SJSA1 (cell line): ENCODE results near the gene MAPK11. TPM values are rescaled to one million over a fixed set of nuclear protein-coding genes. Genes with fewer than 3 reads are reported as not detected.

Source experiments
- DNase-seq, 2 experiments: peaks; one replicate each; pipeline ENCODE4 v3.0.0-alpha.2; 2015 to 2020; ENCODE audit warnings: low spot score in 2 of 2, low read depth in 1 of 2
- H3K27ac ChIP-seq: fragments of 250-450 bp; sonication (Bioruptor Pico); 2 replicates; pipeline ENCODE4 v1.5.1; 2020; ENCODE audit warnings: mild to moderate bottlenecking, moderate library complexity
- H3K27me3 ChIP-seq: fragments of 250-450 bp; sonication (Bioruptor Pico); replicated peaks from 2 replicates; pipeline ENCODE4 v1.5.1; 2020; ENCODE audit warnings: mild to moderate bottlenecking, moderate library complexity
- H3K36me3 ChIP-seq: fragments of 250-450 bp; sonication (Bioruptor Pico); 2 replicates; pipeline ENCODE4 v1.5.1; 2020; ENCODE audit warnings: mild to moderate bottlenecking
- H3K4me1 ChIP-seq: fragments of 250-450 bp; sonication (Bioruptor Pico); replicated peaks from 2 replicates; pipeline ENCODE4 v1.6.1; 2021; ENCODE audit warnings: mild to moderate bottlenecking
- H3K4me3 ChIP-seq: fragments of 250-450 bp; sonication (Bioruptor Pico); 2 replicates; pipeline ENCODE4 v1.5.1; 2020; ENCODE audit warnings: mild to moderate bottlenecking
- H3K9me3 ChIP-seq: fragments of 250-450 bp; sonication (Bioruptor Pico); replicated peaks from 2 replicates; pipeline ENCODE4 v1.5.1; 2020; ENCODE audit warnings: mild to moderate bottlenecking
- total RNA-seq: library from RNA; depleted of rRNA; stranded (reverse); fragments of >200 nt; shearing (Covaris generic); gene quantifications from 2 replicates; pipeline ENCODE4 v1.2.3, GENCODE V29; 2014; rRNA removed

The MAPK11 gene
- 1.3 and 2.2 TPM in 2 replicates for total RNA-seq

DNA sequence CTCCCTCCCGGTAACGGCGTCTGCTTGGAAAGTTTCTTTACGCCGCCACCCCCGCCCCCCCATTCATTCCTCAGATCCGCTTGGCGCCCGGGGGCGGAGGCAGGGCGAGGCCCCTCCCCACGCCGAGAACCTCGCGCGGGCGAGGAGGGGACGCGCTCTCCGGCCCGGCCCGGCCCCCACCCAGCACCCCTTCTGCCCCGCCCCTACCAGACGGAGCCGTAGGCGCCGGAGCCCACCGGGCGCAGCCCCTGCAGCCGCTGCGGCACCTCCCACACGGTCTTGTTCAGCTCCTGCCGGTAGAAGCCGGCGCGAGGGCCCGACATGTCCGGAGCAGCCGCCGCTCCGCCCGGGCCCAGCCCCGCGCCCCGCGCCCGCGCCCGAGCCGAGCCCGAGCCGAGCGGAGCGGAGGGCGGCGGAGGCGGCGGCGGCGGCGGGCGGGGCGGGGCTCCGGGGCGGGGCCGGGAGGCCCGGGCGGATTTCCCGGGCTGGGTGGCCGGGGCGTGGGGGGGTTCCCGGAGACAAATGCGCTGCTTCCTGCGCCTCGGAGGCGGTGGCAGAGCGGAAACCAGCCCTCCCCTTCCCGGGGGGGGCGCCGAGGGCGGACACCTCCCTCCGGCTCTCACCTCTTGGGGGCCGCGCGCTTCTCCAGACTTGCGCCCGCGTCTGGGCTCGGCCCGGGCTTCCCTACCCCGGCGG is at the start of gene MAPK11:
Gene MAPK11, minus strand, starts transcription at position 411 of the 696 bp plus-strand sequence. Its CDS starts 88 bp downstream, at position 323.
- H3K36me3 ChIP-seq, result peaks cover 7% of the 10 kb centered on the region
- H3K9me3 ChIP-seq, result peaks cover 9% of the 10 kb centered on the region
- H3K27ac ChIP-seq, result no peak within 1 kb of the TSS
- DNase-seq, result no peak
- H3K27me3 ChIP-seq, result peaks cover 32% of the 10 kb centered on the region
- H3K4me3 ChIP-seq, result peak within 1 kb of the TSS; percentile 33
- peaks cover 14% of the 10 kb centered on the region for H3K4me1 ChIP-seq

DNA sequence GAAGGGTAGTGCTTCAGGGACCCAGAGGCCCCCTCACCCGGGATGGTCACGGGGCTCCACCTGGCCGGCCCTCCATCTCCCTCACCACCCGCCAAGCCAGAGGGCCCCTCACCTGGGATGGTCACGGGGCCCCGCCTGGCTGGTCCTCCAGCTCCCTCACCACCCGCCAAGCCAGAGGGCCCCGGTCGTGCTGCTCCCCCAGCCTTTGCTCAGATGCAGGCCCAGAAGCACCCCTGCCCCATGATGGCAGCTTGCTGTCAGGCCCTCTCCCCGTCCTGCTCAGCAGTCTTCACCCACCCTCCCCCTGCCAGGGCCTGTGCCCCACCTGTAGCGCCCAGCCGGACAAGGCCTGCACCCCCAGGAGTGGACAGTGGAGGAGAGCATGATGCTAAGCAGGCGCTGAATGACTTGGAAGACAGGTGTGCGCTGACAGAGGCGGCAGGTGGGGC is 49.3 kb upstream of the MAPK11 start:
- H3K4me3 ChIP-seq, result no peak overlapping the region
- H3K27ac ChIP-seq, result no peak overlapping the region
- H3K36me3 ChIP-seq, result no peaks in the 10 kb centered on the region
- no peak for DNase-seq
- H3K4me1 ChIP-seq, result no peaks in the 10 kb centered on the region
- H3K9me3 ChIP-seq, result no peaks in the 10 kb centered on the region
- no peaks in the 10 kb centered on the region for H3K27me3 ChIP-seq

DNA sequence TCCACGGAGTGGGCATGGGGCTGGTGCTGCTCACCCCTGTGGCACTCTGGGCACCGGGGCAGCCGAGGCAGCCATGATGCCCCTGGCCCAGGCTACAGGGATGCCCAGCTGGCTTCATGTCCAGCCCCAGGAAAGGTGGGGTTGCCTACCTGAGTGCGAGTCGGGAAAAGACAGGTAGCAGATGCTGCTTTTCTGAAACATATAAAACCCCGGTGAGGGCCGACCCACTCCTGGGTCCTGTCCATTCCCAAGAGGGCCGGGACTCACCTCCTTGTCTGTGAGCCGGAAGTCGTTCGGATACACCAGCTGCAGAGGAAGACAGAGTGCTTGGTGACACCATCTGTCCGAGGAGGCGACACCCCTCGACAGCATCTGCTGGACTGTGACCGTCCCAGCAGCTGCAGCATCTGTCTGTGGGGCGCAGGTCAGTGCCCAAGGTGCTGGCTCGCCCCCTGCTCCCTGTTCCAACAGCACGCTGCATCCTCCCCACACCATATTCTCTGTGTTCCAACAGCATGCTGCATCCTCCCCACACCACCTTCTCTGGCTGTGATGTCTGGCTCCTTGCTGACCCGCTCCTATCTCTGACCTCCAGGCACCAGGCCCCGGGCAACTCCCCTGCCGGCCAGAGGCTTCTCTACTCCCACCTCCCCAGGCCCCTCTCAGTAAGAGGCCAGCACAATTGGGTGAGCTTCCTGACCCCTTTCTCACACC is 48.7 kb upstream of the MAPK11 start:
- H3K4me3 ChIP-seq, result no peak overlapping the region
- no peaks in the 10 kb centered on the region for H3K36me3 ChIP-seq
- no peak overlapping the region for H3K27ac ChIP-seq
- H3K27me3 ChIP-seq, result no peaks in the 10 kb centered on the region
- H3K9me3 ChIP-seq, result no peaks in the 10 kb centered on the region
- DNase-seq, result no peak
- no peaks in the 10 kb centered on the region for H3K4me1 ChIP-seq

DNA sequence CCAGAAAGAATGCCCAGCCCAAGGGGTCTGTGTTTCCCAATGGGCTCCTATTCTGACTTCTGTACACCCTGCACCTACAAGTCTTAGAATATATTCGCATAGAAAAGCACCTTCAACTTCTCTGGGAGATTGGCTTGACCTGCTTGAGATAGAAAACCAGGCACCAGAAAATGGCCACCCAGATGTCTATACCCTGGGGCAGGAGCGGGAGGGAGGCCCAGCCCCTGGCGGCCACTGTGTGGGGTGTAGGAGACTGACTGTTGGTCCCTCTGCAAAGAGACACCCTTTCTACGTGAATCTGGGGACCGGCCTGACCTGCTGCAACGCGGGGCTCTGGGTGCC is 48.1 kb upstream of the MAPK11 start:
- Histone ChIP-seq H3K36me3 (no peaks in the 10 kb centered on the region), H3K27ac (no peak overlapping the region), H3K4me3 (no peak overlapping the region), H3K4me1 (no peaks in the 10 kb centered on the region), H3K27me3 (no peaks in the 10 kb centered on the region), H3K9me3 (no peaks in the 10 kb centered on the region)
- no peak for DNase-seq

DNA sequence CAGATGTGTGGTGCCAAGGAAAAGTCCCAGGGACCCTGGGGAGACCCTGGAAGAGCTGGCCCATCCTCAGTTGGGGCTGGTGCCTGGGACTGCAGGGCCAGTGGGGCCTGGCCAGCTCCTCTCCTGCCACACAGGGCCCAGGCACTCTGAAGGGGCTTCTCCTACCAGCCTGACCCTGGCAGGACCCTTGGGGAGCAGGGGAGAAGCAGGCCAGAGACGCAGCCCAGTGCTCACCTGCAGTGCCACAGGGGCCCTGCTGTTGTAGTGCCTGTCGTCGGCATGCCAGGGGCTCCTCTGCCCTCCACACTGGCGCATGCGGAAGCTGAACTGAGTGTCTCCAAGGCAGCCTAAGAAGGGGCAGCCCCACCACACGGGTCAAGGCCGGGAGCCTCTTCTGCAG is 47.5 kb upstream of the MAPK11 start:
- no peaks in the 10 kb centered on the region for H3K4me1 ChIP-seq
- no peak overlapping the region for H3K27ac ChIP-seq
- no peaks in the 10 kb centered on the region for H3K9me3 ChIP-seq
- H3K4me3 ChIP-seq, result no peak overlapping the region
- H3K36me3 ChIP-seq, result no peaks in the 10 kb centered on the region
- DNase-seq, result no peak
- H3K27me3 ChIP-seq, result no peaks in the 10 kb centered on the region

DNA sequence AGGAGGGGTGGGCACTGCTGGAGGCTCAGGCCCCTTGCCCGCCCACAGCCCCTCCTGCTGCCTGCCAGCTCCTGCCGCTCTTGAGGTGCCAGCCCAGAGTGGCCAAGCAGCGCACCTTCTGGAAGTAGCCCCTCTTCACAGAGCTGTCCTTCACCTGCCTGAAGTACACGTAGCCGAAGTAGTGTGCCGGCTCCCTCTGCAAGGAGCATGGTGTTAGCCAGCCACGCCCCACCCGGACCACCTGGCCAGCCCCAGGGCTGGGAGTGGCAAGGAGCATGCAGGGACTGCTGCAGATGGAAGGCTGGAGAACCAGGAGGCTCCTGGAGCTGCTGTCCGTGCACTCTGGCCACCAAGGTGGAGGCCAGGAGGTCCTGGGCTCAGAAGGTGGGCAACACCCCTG is 47.0 kb upstream of the MAPK11 start:
- H3K4me1 ChIP-seq, result no peaks in the 10 kb centered on the region
- no peak for DNase-seq
- H3K27ac ChIP-seq, result no peak overlapping the region
- no peak overlapping the region for H3K4me3 ChIP-seq
- H3K36me3 ChIP-seq, result no peaks in the 10 kb centered on the region
- no peaks in the 10 kb centered on the region for H3K9me3 ChIP-seq
- no peaks in the 10 kb centered on the region for H3K27me3 ChIP-seq

DNA sequence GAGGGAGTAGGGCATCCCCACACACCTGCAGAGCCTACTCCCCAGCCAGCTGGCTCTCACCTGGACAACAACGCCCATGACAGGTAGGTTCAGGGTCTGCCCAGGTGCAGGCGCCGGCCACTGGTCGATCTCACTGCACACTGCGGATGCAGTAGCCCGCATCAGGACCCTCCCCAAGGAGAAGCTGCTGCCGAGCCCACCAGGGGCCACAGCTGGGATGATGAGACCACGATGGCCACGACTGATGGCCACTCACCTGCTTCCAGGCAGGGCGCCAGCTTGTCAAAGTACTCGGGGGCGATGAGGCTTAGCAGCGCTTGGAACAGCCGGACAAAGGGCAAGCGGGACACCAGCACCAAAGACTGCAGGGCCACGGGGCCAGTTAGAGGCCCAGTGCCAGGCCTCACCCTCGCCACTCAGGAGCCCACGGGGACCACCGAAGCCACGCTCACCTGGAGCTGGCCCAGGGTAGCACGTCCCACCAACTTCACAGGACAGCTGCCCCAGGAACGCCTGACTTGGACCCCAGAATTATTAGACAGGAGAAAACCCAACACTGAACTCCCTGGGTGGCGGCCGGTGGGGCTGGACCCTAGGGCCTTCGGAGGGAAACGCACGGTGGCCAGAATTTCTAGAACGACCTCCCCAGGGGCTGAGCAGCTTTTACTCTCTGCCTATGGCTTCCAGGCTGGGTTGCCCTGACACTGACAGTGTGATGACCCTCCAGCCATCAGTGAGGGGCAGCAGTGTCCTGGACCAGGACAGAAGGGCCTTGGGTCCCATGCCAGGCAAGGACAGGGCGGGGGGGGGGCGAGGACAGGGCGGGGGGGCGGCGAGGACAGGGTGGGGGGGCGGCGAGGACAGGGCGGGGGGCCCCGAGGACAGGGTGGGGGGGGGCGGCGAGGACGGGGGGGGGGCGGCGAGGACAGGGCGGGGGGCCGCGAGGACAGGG is 46.2 kb upstream of the MAPK11 start:
- Histone ChIP-seq H3K9me3 (no peaks in the 10 kb centered on the region), H3K27ac (no peak overlapping the region), H3K27me3 (no peaks in the 10 kb centered on the region), H3K4me1 (no peaks in the 10 kb centered on the region), H3K4me3 (no peak overlapping the region), H3K36me3 (no peaks in the 10 kb centered on the region)
- no peak for DNase-seq

DNA sequence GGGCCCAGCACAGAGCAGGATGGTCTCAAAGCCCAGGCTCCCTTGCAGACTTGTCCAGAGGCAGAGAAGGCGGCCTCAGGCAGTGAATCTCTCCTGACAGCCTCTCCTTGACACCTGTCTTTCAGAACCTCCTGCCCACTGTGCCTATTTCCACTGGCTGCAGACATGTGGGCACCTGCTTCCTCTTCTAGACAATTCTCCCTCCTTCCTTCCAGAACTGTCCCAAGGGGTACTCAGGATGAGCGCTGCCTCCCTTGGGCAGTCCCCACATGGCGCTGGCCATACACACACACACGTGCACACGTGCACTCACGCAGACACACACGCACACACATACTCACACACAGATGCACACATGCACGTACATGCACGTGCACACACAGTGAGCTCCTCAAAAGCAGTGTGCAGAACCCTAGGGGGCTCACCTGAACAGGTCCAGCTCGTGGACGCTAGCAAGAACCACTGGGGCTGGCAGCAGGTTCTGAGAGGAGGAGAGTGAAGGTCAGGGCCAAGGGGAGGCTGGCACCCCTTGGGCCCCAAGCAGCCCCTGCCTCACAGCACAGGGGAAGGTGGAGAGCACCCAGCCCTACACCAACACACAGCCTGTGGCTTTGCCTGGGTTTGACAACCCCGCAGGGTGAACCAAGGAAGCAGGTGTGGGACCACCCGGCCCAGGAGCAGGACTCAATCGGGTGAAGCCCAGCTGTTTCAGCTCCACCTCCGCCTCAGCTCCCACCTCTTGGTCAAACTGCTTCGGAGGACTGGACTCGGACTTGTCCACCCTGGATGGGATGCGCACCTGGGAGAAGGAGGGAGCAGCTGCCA is 45.3 kb upstream of the MAPK11 start:
- Histone ChIP-seq H3K9me3 (no peaks in the 10 kb centered on the region), H3K36me3 (no peaks in the 10 kb centered on the region), H3K4me3 (no peak overlapping the region), H3K27ac (no peak overlapping the region), H3K4me1 (no peaks in the 10 kb centered on the region), H3K27me3 (no peaks in the 10 kb centered on the region)
- no peak for DNase-seq

DNA sequence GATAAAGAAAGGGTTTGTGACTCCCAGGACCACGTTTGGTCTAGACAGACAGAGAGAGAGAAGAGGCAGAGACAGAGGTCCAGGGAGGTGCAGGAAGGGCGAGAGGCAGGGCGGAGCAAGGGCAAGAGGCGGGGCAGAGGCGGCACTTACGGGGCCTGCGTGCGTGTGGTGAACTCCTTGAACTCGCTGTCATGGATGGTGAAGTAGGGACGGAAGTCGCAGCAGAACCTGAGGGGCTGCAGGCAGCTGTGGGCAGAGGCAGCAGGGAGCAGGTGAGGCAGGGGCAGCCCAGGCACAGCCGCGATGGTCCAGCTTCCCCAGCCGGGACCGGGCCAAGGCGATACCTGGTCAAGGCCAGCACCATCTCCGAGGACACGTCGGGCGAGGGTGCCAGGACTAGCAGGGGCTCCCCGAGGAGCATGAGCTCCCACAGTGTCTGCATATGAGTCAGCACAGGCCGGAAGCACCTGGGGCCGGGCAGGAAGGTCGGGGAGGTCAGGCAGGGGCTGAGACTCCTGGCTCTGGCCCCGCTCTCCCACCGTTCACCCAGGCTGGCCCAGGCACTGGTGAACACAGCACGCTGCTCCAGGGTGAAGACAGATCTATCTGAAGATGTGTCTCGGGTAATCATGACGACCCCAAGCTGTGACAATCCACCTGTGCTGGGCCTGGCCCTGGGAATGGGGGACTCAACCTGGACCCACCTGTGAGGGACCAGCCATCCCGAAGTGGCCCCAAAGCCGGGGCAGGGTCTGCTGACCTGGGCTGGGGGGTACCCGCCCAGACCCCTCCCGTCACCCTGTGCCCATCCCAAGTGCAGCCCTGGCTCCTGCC is 44.5 kb upstream of the MAPK11 start:
- Histone ChIP-seq H3K4me1 (no peaks in the 10 kb centered on the region), H3K4me3 (no peak overlapping the region), H3K27ac (no peak overlapping the region), H3K27me3 (no peaks in the 10 kb centered on the region), H3K9me3 (no peaks in the 10 kb centered on the region), H3K36me3 (no peaks in the 10 kb centered on the region)
- no peak for DNase-seq

DNA sequence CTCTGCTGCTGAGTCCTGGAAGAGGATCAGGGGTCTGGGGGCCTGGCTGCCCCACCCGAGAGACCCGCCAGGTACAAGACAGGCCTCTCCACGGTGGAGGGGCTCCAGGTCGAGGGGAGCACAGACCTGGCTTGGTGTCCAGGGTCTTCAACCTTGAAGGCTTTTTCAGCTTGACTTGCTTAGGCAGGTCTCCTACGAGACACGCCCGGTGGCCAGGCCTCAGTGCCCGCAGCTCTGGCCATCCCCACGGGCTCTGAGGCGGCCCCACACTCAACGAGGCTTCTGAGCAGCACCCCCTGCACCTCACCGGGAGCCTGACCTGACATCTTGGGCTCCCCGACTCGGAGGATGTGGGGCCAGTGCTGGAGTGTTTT is 43.9 kb upstream of the MAPK11 start:
- no peaks in the 10 kb centered on the region for H3K4me1 ChIP-seq
- no peak for DNase-seq
- H3K36me3 ChIP-seq, result no peaks in the 10 kb centered on the region
- no peaks in the 10 kb centered on the region for H3K27me3 ChIP-seq
- H3K27ac ChIP-seq, result no peak overlapping the region
- H3K4me3 ChIP-seq, result no peak overlapping the region
- H3K9me3 ChIP-seq, result no peaks in the 10 kb centered on the region

DNA sequence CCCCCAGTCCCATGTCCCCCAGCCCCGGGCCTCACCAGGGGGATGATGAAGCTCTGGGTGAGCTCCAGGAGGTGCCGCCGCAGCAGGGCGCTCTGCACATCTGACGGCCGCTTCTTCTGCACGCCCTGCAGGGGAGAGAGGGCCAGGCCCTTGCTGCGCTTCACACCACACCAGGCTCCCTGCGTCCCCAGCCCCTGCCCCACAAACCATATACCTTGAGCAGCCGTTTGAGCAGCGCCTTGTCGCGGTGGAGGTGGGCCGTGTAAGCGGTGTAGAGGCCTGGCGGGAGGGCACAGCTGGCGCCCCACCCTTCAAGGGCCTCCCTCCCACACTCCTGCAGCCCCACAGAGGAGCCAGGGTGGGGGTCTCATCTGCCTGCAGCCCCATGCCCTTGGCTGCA is 43.4 kb upstream of the MAPK11 start:
- Histone ChIP-seq H3K4me1 (no peaks in the 10 kb centered on the region), H3K4me3 (no peak overlapping the region), H3K27ac (no peak overlapping the region)

DNA sequence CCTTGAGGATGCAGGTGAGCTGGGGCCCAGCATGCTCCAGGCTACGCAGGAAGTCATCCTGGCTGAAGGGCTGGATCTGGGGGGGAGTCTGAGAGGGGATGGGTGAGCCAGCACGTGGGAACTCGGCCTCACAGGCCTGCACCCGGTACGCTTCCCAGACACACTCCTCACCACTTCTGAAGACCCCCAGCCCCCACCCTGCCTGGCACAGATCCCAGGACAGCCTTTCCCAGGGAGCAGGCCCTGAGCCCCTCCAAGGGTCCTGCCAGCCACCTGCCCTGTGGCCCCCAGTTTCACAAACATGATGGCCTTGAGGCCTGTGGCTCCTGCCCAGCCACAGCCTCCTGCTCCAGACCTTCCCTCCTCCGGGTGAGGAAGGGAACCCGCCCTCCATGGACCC is 42.8 kb upstream of the MAPK11 start:
- peaks cover 3% of the 10 kb centered on the region for H3K4me1 ChIP-seq
- no peak overlapping the region for H3K4me3 ChIP-seq
- no peaks in the 10 kb centered on the region for H3K9me3 ChIP-seq
- H3K36me3 ChIP-seq, result no peaks in the 10 kb centered on the region
- DNase-seq, result no peak
- no peak overlapping the region for H3K27ac ChIP-seq
- H3K27me3 ChIP-seq, result no peaks in the 10 kb centered on the region

More for the DNA sequence above, 43.4 kb upstream of the MAPK11 start:
- DNase-seq, result no peak
- no peaks in the 10 kb centered on the region for H3K9me3 ChIP-seq
- H3K27me3 ChIP-seq, result no peaks in the 10 kb centered on the region
- H3K36me3 ChIP-seq, result no peaks in the 10 kb centered on the region
